ENCODE results near the gene C16orf87. TPM values are rescaled to one million over a fixed set of nuclear protein-coding genes. Genes with fewer than 3 reads are reported as not detected.

The C16orf87 gene
- total RNA-seq, 1 donor from 2014 or later = 13.6 TPM

- intact Hi-C loops (cut with DNase I) = no loop called here
- DNase-seq (ENCODE audit: low spot score) = no peak
These were observed 15.0 kb upstream of the C16orf87 start for GRCh38 chr16:46845952-46846351.

- intact Hi-C loops (cut with DNase I) = no loop called here
These were observed 13.8 kb upstream of the C16orf87 start for GRCh38 chr16:46844771-46845170.

GRCh38 chr16:46843898-46844642 lies 13.1 kb upstream of the C16orf87 start:
- no peak for DNase-seq (ENCODE audit: low spot score)
- intact Hi-C loops (cut with DNase I) = no loop called here

More at GRCh38 chr16:46844771-46845170, 13.8 kb upstream of the C16orf87 start:
- no peak for DNase-seq (ENCODE audit: low spot score)

- DNase-seq (ENCODE audit: low spot score) = no peak
- intact Hi-C loops (cut with DNase I) = no loop called here
These were observed 11.4 kb upstream of the C16orf87 start for GRCh38 chr16:46842192-46842895.

GRCh38 chr16:46839986-46840443 lies 9.0 kb upstream of the C16orf87 start:
- intact Hi-C loops (cut with DNase I) = no loop called here

GRCh38 chr16:46836534-46837530 lies 5.9 kb upstream of the C16orf87 start:
- DNase-seq (ENCODE audit: low spot score) = no peak
- intact Hi-C loops (cut with DNase I) = no loop called here

More at GRCh38 chr16:46839986-46840443, 9.0 kb upstream of the C16orf87 start:
- no peak for DNase-seq (ENCODE audit: low spot score)

- intact Hi-C loops (cut with DNase I) = no loop called here
- no peak for DNase-seq (ENCODE audit: low spot score)
These were observed 2.5 kb upstream of the C16orf87 start for GRCh38 chr16:46833460-46833800.

- intact Hi-C loops (cut with DNase I) = no loop called here
These were observed 1.9 kb upstream of the C16orf87 start for GRCh38 chr16:46832757-46833459.

GRCh38 chr16:46830417-46830901 lies 521 bp downstream of the C16orf87 start:
- intact Hi-C loops (cut with DNase I) = loop anchor here (2.0 kb wide), 1 partner anchor 142 kb away; the partner anchor contains the start of genes ORC6 and VPS35

More at GRCh38 chr16:46832757-46833459, 1.9 kb upstream of the C16orf87 start:
- no peak for DNase-seq (ENCODE audit: low spot score)

GRCh38 chr16:46828943-46829342 lies 2.0 kb downstream of the C16orf87 start:
- intact Hi-C loops (cut with DNase I) = no loop called here

More at GRCh38 chr16:46830417-46830901, 521 bp downstream of the C16orf87 start:
- DNase-seq (ENCODE audit: low spot score) = no peak

GRCh38 chr16:46828292-46828691 lies 2.7 kb downstream of the C16orf87 start:
- no peak for DNase-seq (ENCODE audit: low spot score)
- intact Hi-C loops (cut with DNase I) = no loop called here

More at GRCh38 chr16:46828943-46829342, 2.0 kb downstream of the C16orf87 start:
- DNase-seq (ENCODE audit: low spot score) = no peak

- intact Hi-C loops (cut with DNase I) = no loop called here
- no peak for DNase-seq (ENCODE audit: low spot score)
These were observed 4.3 kb downstream of the C16orf87 start for GRCh38 chr16:46826631-46827030.

GRCh38 chr16:46822270-46822669 lies 8.7 kb downstream of the C16orf87 start:
- intact Hi-C loops (cut with DNase I) = no loop called here
- DNase-seq (ENCODE audit: low spot score) = no peak

- intact Hi-C loops (cut with DNase I) = no loop called here
- no peak for DNase-seq (ENCODE audit: low spot score)
These were observed 13.0 kb downstream of the C16orf87 start for GRCh38 chr16:46817961-46818360.

- intact Hi-C loops (cut with DNase I) = no loop called here
- no peak for DNase-seq (ENCODE audit: low spot score)
These were observed 16.2 kb downstream of the C16orf87 start for GRCh38 chr16:46814790-46815189.

GRCh38 chr16:46813611-46814010 lies 17.4 kb downstream of the C16orf87 start:
- intact Hi-C loops (cut with DNase I) = no loop called here
- DNase-seq (ENCODE audit: low spot score) = no peak

- DNase-seq (ENCODE audit: low spot score) = no peak
- intact Hi-C loops (cut with DNase I) = no loop called here
These were observed 18.0 kb downstream of the C16orf87 start for GRCh38 chr16:46812781-46813540.

GRCh38 chr16:46811682-46812081 lies 19.3 kb downstream of the C16orf87 start:
- no peak for DNase-seq (ENCODE audit: low spot score)
- intact Hi-C loops (cut with DNase I) = no loop called here

Data from cardiac septum (tissue), 1 donor.